NCI-H2196 treated with DMSO at 0.1 percent for 48 hours (cell line): ENCODE data around the gene SARS2.

ENCODE experiments used
- DNase-seq: peaks from one replicate; lab custom pipeline; 2025; ENCODE audit not compliant: unreplicated experiment; lab: John Stamatoyannopoulos, UW

SARS2 gene

GRCh38 chr19:38869160-38869835, 61.3 kb downstream of the SARS2 start:
- DNase-seq = no peak

GRCh38 chr19:38868551-38868950, 62.0 kb downstream of the SARS2 start:
- DNase-seq = no peak

DNA sequence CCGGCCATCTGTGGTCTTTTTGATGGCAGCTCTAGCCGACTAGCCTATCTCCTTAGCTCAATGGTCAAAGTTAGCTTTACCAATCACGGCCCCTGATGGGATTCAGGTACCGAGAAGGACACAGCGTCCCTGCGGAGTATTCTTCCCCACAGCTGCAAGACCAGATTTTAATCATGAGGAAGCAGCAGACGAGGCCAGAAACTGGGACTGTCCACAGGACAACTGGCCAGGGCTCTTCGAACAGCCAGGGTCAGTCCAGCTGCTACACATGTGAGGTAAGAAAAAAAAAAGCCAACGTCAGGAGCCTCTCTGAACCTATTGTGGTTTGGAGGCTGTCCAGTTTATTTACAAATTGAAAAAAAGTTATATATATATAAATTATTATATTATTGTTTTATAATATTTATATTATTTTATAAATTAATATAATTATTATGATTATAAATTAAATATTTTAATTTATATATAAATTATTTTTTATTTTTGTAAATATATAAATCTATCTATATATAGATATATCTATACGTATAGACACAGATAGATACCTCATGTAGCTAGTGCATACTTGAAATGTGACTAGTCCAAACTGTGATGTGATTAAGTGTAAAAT, 63.3 kb downstream of the SARS2 start:
- no peak for DNase-seq
